Stimulated activated CD8-positive, alpha-beta memory T cell treated with anti-CD3 and anti-CD28 coated beads, Interleukin-15, amount 100 ng/mL, for 4 hours (primary cell): ENCODE measurements around the gene C11orf16.
"Not testable (repeated sequence)": the region's sequence is repeated elsewhere in the genome, so short reads cannot be mapped to it uniquely, and the experiment has no call there.

Experiments used
- DNase-seq, 2 donors: peaks; one replicate each; pipeline ENCODE4 v3.0.0-alpha.2; 2020; ENCODE audit warnings: low read depth in 2 of 2

Gene C11orf16

GRCh38 chr11:8932564-8933180 lies at the start of gene C11orf16:
Gene C11orf16 (minus strand): TSS chr11:8932947. CDS start chr11:8932308, 639 bp downstream.
- no peak for DNase-seq

GRCh38 chr11:8980485-8980884 lies 47.7 kb upstream of the C11orf16 start:
- DNase-seq: no peak

- DNase-seq: not testable (repeated sequence)
Measured at GRCh38 chr11:8979365-8979764, 46.6 kb upstream of the C11orf16 start.

GRCh38 chr11:8973121-8973520 lies 40.4 kb upstream of the C11orf16 start:
- no peak for DNase-seq

- no peak for DNase-seq
Measured at GRCh38 chr11:8971924-8972316, 39.2 kb upstream of the C11orf16 start.

GRCh38 chr11:8971196-8971923 lies 38.6 kb upstream of the C11orf16 start:
- no peak for DNase-seq

- no peak for DNase-seq
Measured at GRCh38 chr11:8967184-8967583, 34.4 kb upstream of the C11orf16 start.

- peak; percentile 50 to 65 for DNase-seq
Measured at GRCh38 chr11:8964324-8965320, 31.9 kb upstream of the C11orf16 start, which contains the start of gene TMEM9B. Gene TMEM9B (minus strand): TSS chr11:8964442. CDS start chr11:8964313, 129 bp downstream.

- peak; percentile 58 to 59 for DNase-seq
Measured at GRCh38 chr11:8963569-8964323, 31.0 kb upstream of the C11orf16 start.

- DNase-seq: no peak
Measured at GRCh38 chr11:8962841-8963240, 30.1 kb upstream of the C11orf16 start.

- no peak for DNase-seq
Measured at GRCh38 chr11:8961401-8961800, 28.7 kb upstream of the C11orf16 start.

- no peak for DNase-seq
Measured at GRCh38 chr11:8959546-8960166, 26.9 kb upstream of the C11orf16 start.

- no peak for DNase-seq
Measured at GRCh38 chr11:8956860-8957259, 24.1 kb upstream of the C11orf16 start.

- DNase-seq: no peak
Measured at GRCh38 chr11:8948886-8949285, 16.1 kb upstream of the C11orf16 start.

GRCh38 chr11:8947230-8947943 lies 14.6 kb upstream of the C11orf16 start:
- no peak for DNase-seq

GRCh38 chr11:8942518-8943066 lies 9.8 kb upstream of the C11orf16 start, which contains the start of gene ASCL3:
Gene ASCL3 (minus strand): TSS chr11:8943016. CDS start chr11:8938161, 4,855 bp downstream.
- DNase-seq: no peak

GRCh38 chr11:8941341-8942103 lies 8.8 kb upstream of the C11orf16 start:
- no peak for DNase-seq

- DNase-seq: no peak
Measured at GRCh38 chr11:8937659-8938058, 4.9 kb upstream of the C11orf16 start.

- DNase-seq: no peak
Measured at GRCh38 chr11:8937159-8937558, 4.4 kb upstream of the C11orf16 start.
